ENCODE measurements around the gene SBK2.

DNA sequence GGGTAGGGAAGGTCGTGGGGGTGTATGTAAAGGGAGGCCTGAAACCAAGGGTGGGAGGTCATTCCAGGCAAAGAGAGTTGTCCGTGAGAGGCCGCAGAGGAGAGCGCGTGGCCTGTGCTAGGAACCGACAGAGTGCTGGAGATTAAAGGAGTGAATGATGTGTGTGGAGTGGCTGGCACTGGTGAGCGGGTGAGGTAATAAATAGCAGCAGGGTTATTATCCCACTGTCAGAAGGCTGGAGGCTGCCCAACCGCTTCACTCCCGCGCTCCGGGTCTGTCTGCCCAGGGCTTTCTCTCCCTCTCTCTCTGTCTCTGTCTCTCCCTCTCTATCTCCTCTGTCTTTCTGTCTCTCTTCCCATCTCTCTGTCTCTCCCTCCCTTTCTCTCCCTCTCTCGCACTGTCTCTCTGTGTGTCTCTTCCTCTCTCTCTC lies 26.3 kb upstream of the SBK2 start:
- TF ChIP-seq EHMT2 (IDR thresholded peaks at IDR 0.05) (no peak), MAFK (IDR thresholded peaks at IDR 0.05; ENCODE audit: low read length) (no peak), ILK (tag; IDR thresholded peaks at IDR 0.05; ENCODE audit: borderline replicate concordance, low read depth) (no peak), JUND (IDR thresholded peaks at IDR 0.05; ENCODE audit: borderline replicate concordance, low read depth, low read length) (no peak), JUND (tag; IDR thresholded peaks at IDR 0.05; ENCODE audit: borderline replicate concordance, low read depth, low read length) (no peak), FOXK2 (conservative IDR thresholded peaks at IDR 0.05 in 1 of 2, IDR thresholded peaks at IDR 0.05 in 1 of 2; ENCODE audit: low read depth in 2 of 2) (no peak), NFE2 (IDR thresholded peaks at IDR 0.05; ENCODE audit: low read depth) (no peak), TAF1 (IDR thresholded peaks at IDR 0.05; ENCODE audit: control insufficient read depth, extremely low read depth, insufficient read depth, low read length, severe bottlenecking) (no peak), CTCF (IDR thresholded peaks at IDR 0.05 in 2 of 3, conservative IDR thresholded peaks at IDR 0.05 in 1 of 3; ENCODE audit: insufficient read depth in 2 of 3, low read depth in 1 of 3, low read length in 3 of 3) (no peak), ZNF165 (CRISPR knock-in tag; IDR thresholded peaks at IDR 0.05; ENCODE audit: borderline replicate concordance) (no peak), PTBP1 (IDR thresholded peaks at IDR 0.05; ENCODE audit: low read depth, low read length) (no peak)
